Gastroesophageal sphincter (tissue), 3 donors: Measurements from ENCODE around the gene PRR15L.

Source experiments
- CTCF ChIP-seq, 4 experiments: fragments of 200-600 bp in 2 of 4; fragments of 450-650 bp in 2 of 4; sonication (generic) in 1 of 4; IDR thresholded peaks; one replicate each; pipeline ENCODE4 v1.5.1; 2017 to 2019; ENCODE audit warnings: antibody characterized with exemption in 4 of 4, mild to moderate bottlenecking in 2 of 4, moderate library complexity in 2 of 4
- EP300 ChIP-seq: sonication (generic); formaldehyde crosslinking; IDR thresholded peaks from one replicate; pipeline ENCODE4 v1.6.1; 2017; ENCODE audit warnings: antibody characterized with exemption, mild to moderate bottlenecking
- POLR2A ChIP-seq, 2 donors: fragments of 450-650 bp; IDR thresholded peaks; one replicate each; pipeline ENCODE4 v1.6.1; 2017; ENCODE audit warnings: antibody characterized with exemption in 2 of 2, mild to moderate bottlenecking in 2 of 2, moderate library complexity in 1 of 2

GRCh38 chr17:47934856-47935255 is 22.8 kb downstream of the PRR15L start:
- no peak for TF ChIP-seq CTCF (IDR thresholded peaks at IDR 0.05)
- TF ChIP-seq EP300, result no peak
- no peak for TF ChIP-seq POLR2A (IDR thresholded peaks at IDR 0.05)
